Measurements from ENCODE around the gene PADI2.

DNA sequence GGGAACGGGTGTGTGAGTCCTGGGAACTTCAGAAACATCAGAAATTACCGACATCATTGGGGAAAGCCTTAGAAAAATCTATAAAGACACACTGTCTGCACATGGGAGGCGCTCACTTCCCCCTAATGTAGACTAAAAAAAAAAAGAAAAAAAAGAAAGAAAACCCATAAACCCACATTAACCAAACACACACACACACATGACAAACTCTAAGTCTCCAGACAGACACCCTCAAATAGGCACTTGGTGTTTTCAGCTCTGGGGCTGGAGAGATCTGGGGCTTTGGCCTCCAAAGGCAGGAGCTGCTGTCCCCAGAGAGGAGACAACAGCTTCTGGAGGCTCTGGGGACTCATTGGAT lies 52.2 kb downstream of the PADI2 start:
- TF ChIP-seq POLR2AphosphoS5 (IDR thresholded peaks at IDR 0.05; ENCODE audit: low read depth) = no peak
- TF ChIP-seq CTCF (conservative IDR thresholded peaks at IDR 0.05; ENCODE audit: low read depth in 2 of 2) = no peak
- TF ChIP-seq, protein P1, sequence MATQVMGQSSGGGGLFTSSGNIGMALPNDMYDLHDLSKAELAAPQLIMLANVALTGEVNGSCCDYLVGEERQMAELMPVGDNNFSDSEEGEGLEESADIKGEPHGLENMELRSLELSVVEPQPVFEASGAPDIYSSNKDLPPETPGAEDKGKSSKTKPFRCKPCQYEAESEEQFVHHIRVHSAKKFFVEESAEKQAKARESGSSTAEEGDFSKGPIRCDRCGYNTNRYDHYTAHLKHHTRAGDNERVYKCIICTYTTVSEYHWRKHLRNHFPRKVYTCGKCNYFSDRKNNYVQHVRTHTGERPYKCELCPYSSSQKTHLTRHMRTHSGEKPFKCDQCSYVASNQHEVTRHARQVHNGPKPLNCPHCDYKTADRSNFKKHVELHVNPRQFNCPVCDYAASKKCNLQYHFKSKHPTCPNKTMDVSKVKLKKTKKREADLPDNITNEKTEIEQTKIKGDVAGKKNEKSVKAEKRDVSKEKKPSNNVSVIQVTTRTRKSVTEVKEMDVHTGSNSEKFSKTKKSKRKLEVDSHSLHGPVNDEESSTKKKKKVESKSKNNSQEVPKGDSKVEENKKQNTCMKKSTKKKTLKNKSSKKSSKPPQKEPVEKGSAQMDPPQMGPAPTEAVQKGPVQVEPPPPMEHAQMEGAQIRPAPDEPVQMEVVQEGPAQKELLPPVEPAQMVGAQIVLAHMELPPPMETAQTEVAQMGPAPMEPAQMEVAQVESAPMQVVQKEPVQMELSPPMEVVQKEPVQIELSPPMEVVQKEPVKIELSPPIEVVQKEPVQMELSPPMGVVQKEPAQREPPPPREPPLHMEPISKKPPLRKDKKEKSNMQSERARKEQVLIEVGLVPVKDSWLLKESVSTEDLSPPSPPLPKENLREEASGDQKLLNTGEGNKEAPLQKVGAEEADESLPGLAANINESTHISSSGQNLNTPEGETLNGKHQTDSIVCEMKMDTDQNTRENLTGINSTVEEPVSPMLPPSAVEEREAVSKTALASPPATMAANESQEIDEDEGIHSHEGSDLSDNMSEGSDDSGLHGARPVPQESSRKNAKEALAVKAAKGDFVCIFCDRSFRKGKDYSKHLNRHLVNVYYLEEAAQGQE (IDR thresholded peaks at IDR 0.05; ENCODE audit: unreplicated experiment) = no peak
- no peak for TF ChIP-seq EZH2 (IDR thresholded peaks at IDR 0.05; ENCODE audit: low read depth, unreplicated experiment)
